GM08714 (cell line): ENCODE results near the gene PPP6C.
"Not testable (repeated sequence)": the region's sequence is repeated elsewhere in the genome, so short reads cannot be mapped to it uniquely, and the experiment has no call there.

ENCODE experiments used
- H3K4me3 ChIP-seq: fragments of 200-500 bp; sonication (Bioruptor generic); 2 replicates; pipeline ENCODE4 v1.5.1; 2014; ENCODE audit warnings: mild to moderate bottlenecking, low read length, inconsistent platforms
- ZNF274 ChIP-seq: IDR thresholded peaks from 2 replicates; pipeline ENCODE4 v1.6.1; 2012; ENCODE audit warnings: mild to moderate bottlenecking, low read depth, low read length

The PPP6C gene

GRCh38 chr9:125189361-125190289 lies at the start of gene PPP6C:
PPP6C (minus strand) TSS chr9:125189803; CDS start chr9:125189718, 85 bp downstream.
- no peak for TF ChIP-seq ZNF274
- H3K4me3 ChIP-seq = peak within 1 kb of the TSS; percentile 98

GRCh38 chr9:125238915-125239446 lies 49.4 kb upstream of the PPP6C start:
- TF ChIP-seq ZNF274 = no peak
- H3K4me3 ChIP-seq = peak overlapping the region; percentile 76; the same call in 1 of the 2 replicates

- H3K4me3 ChIP-seq = peak overlapping the region; percentile 76; the same call in 1 of the 2 replicates
- no peak for TF ChIP-seq ZNF274
Observed at GRCh38 chr9:125238127-125238914, 48.7 kb upstream of the PPP6C start.

GRCh38 chr9:125236520-125237159 lies 47.0 kb upstream of the PPP6C start:
- not testable (repeated sequence) for H3K4me3 ChIP-seq

- H3K4me3 ChIP-seq = 0 out of 2 replicates have a peak overlapping the region, but pooled peaks have one; percentile 6
- TF ChIP-seq ZNF274 = no peak
Observed at GRCh38 chr9:125235804-125236519, 46.4 kb upstream of the PPP6C start.

- H3K4me3 ChIP-seq = not testable (repeated sequence)
Observed at GRCh38 chr9:125234099-125234498, 44.5 kb upstream of the PPP6C start.

GRCh38 chr9:125233678-125234077 lies 44.1 kb upstream of the PPP6C start:
- no peak for TF ChIP-seq ZNF274
- no peak overlapping the region for H3K4me3 ChIP-seq

GRCh38 chr9:125227761-125228160 lies 38.2 kb upstream of the PPP6C start:
- H3K4me3 ChIP-seq = no peak overlapping the region
- TF ChIP-seq ZNF274 = no peak

- not testable (repeated sequence) for H3K4me3 ChIP-seq
Observed at GRCh38 chr9:125224858-125225257, 35.3 kb upstream of the PPP6C start.

- no peak for TF ChIP-seq ZNF274
Observed at GRCh38 chr9:125218621-125219020, 29.0 kb upstream of the PPP6C start.

GRCh38 chr9:125214186-125214585 lies 24.6 kb upstream of the PPP6C start:
- no peak for TF ChIP-seq ZNF274
- no peak overlapping the region for H3K4me3 ChIP-seq

More at GRCh38 chr9:125218621-125219020, 29.0 kb upstream of the PPP6C start:
- H3K4me3 ChIP-seq = no peak overlapping the region

- TF ChIP-seq ZNF274 = no peak
- no peak overlapping the region for H3K4me3 ChIP-seq
Observed at GRCh38 chr9:125204477-125204876, 14.9 kb upstream of the PPP6C start.

- TF ChIP-seq ZNF274 = no peak
- H3K4me3 ChIP-seq = no peak overlapping the region
Observed at GRCh38 chr9:125202846-125203618, 13.4 kb upstream of the PPP6C start.
